Measurements from ENCODE around the gene TESPA1. TPM values are rescaled to one million over a fixed set of nuclear protein-coding genes. Genes with fewer than 3 reads are reported as not detected.

The TESPA1 gene
- total RNA-seq, 1 donor from 2014 or later, result 6.7 TPM

DNA sequence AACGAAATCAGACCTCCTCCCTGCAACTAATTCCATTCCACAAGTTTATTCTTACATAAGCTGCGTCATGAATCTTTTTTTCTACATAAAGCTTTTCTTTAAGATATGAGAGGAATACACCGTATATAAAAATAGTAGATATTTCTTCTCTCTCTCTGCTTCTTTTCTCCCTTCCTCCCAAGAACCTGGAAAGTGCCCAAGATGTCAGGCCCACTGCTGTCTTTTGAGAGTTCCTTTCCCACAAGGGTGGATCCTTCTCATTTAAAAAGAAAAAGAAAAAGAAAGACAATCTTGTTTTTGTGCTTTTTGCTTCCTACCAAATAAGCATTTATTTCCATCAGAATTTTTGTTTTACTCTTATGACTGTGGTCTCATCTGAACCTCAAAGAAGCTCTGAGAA, 11.0 kb downstream of the TESPA1 start:
- H3K4me1 ChIP-seq, result no peaks in the 10 kb centered on the region
- no peak for DNase-seq
- no peak overlapping the region for H3K4me3 ChIP-seq
- ATAC-seq, result no peak
- intact Hi-C loops (cut with DNase I), result no loop called here
- H3K9me3 ChIP-seq, result no peaks in the 10 kb centered on the region
- H3K36me3 ChIP-seq, result no peaks in the 10 kb centered on the region
- TF ChIP-seq, protein P1, sequence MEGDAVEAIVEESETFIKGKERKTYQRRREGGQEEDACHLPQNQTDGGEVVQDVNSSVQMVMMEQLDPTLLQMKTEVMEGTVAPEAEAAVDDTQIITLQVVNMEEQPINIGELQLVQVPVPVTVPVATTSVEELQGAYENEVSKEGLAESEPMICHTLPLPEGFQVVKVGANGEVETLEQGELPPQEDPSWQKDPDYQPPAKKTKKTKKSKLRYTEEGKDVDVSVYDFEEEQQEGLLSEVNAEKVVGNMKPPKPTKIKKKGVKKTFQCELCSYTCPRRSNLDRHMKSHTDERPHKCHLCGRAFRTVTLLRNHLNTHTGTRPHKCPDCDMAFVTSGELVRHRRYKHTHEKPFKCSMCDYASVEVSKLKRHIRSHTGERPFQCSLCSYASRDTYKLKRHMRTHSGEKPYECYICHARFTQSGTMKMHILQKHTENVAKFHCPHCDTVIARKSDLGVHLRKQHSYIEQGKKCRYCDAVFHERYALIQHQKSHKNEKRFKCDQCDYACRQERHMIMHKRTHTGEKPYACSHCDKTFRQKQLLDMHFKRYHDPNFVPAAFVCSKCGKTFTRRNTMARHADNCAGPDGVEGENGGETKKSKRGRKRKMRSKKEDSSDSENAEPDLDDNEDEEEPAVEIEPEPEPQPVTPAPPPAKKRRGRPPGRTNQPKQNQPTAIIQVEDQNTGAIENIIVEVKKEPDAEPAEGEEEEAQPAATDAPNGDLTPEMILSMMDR (IDR thresholded peaks at IDR 0.05), result no peak
- no peaks in the 10 kb centered on the region for H3K27me3 ChIP-seq
- H3K27ac ChIP-seq, result no peak overlapping the region

DNA sequence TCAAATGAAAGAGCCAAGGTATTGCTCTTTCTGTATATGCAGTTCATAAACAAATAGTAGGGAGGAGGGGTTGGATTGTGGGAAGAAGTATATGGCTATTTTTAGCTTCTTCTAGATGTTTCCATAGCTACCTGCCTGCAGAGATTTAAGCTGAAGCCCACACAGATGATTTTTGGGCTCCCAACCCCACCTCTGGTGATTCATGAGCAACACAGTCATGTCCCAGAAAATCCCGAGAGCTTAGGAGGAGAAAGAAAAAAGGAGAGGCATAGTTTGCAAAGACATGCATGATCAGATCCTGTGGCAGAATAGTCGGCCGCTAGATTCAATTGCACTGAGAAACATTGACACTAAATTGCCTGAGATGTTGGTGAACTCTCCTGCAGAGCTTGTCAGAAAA, 13.8 kb downstream of the TESPA1 start:
- Histone ChIP-seq H3K4me1 (no peaks in the 10 kb centered on the region), H3K4me3 (no peak overlapping the region), H3K9me3 (no peaks in the 10 kb centered on the region), H3K36me3 (no peaks in the 10 kb centered on the region), H3K27ac (no peak overlapping the region), H3K27me3 (no peaks in the 10 kb centered on the region)
- no peak for ATAC-seq
- no peak for DNase-seq
- intact Hi-C loops (cut with DNase I), result no loop called here
- TF ChIP-seq, protein P1 (IDR thresholded peaks at IDR 0.05), result no peak

GRCh38 chr12:54968181-54968730, 16.3 kb downstream of the TESPA1 start:
- ATAC-seq, result no peak
- DNase-seq, result no peak
- Histone ChIP-seq H3K9me3 (no peaks in the 10 kb centered on the region), H3K27ac (no peak overlapping the region), H3K36me3 (no peaks in the 10 kb centered on the region), H3K4me3 (no peak overlapping the region), H3K4me1 (no peaks in the 10 kb centered on the region), H3K27me3 (peaks cover 4% of the 10 kb centered on the region)
- intact Hi-C loops (cut with DNase I), result no loop called here
- TF ChIP-seq, protein P1 (IDR thresholded peaks at IDR 0.05), result no peak

DNA sequence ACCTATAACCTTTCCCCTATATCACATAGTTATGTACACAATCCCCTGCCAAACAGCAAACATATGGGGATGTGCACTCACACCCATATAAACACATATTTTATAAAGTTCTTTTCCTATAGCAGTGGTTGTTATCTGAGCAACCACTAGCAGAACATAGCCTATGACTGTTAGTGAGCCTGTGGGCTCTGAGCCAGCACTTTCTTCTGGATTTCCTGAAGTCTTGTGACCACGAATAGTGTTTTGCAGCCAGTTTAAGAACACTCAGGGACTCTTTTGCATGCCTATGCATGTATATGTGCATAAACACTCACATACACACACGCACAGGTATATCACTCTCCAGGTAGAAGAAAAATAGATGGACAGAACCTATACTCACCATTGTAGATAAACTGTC, 17.1 kb downstream of the TESPA1 start:
- no peak overlapping the region for H3K27ac ChIP-seq
- no peaks in the 10 kb centered on the region for H3K36me3 ChIP-seq
- DNase-seq (no peak), ATAC-seq (no peak)
- H3K27me3 ChIP-seq, result peaks cover 8% of the 10 kb centered on the region
- H3K4me3 ChIP-seq, result no peak overlapping the region
- no peaks in the 10 kb centered on the region for H3K9me3 ChIP-seq
- intact Hi-C loops (cut with DNase I), result no loop called here
- H3K4me1 ChIP-seq, result no peaks in the 10 kb centered on the region
- TF ChIP-seq, protein P1 (IDR thresholded peaks at IDR 0.05), result no peak

- no peak for ATAC-seq
- Histone ChIP-seq H3K27ac (no peak overlapping the region), H3K4me3 (no peak overlapping the region), H3K36me3 (no peaks in the 10 kb centered on the region), H3K9me3 (no peaks in the 10 kb centered on the region), H3K27me3 (peaks cover 8% of the 10 kb centered on the region), H3K4me1 (no peaks in the 10 kb centered on the region)
- TF ChIP-seq, protein P1 (IDR thresholded peaks at IDR 0.05), result no peak
- DNase-seq, result no peak
- intact Hi-C loops (cut with DNase I), result no loop called here
Observed at GRCh38 chr12:54961190-54961589, 23.4 kb downstream of the TESPA1 start.
